GM18519 (cell line): ENCODE results near the gene SELENOH.
A peak's percentile ranks its signal among the peaks of the same experiment; 100 is the strongest.

ENCODE experiments used
- ATAC-seq: cut with Tn5 transposase; IDR thresholded peaks from one replicate; pipeline ENCODE4 v1.9.1; 2021; ENCODE audit warnings: mild to moderate bottlenecking, moderate library complexity; ENCODE audit not compliant: unreplicated experiment, low FRiP score

The SELENOH gene

DNA sequence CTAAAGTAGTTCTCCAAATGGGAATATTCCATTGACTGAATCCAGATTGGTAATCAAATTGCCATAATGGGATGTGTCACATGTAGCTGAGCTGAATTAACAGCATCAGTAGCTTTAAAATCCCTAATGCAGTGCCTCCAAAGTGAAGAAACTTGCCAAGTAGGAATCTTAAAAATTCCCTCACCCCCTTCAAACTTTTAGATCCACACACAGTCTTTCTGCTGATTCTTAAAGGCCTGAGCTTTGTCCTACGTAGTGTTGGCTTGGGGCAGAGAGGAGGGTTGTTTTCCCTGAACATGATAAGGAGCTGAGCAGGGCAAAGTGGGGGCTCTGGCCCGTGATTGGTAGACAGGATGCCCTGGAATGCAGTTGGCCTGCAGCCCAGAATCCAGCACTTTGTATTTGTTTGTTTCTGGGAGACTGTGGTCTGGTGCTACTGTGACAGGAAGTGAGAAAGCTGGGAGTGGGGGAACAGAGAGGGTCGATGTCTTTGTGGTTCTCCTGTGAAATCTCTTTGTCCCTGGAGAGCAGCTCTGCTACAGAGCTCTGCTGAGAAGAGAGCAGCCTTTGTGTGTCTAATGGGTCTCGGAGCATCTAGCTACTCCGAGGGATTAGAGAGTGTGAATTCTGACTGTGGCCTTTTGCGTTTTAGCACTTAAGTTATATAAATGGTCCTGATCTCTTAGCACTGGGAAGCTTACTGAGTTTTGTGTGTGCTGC, 37.2 kb downstream of the SELENOH start:
- no peak for ATAC-seq

DNA sequence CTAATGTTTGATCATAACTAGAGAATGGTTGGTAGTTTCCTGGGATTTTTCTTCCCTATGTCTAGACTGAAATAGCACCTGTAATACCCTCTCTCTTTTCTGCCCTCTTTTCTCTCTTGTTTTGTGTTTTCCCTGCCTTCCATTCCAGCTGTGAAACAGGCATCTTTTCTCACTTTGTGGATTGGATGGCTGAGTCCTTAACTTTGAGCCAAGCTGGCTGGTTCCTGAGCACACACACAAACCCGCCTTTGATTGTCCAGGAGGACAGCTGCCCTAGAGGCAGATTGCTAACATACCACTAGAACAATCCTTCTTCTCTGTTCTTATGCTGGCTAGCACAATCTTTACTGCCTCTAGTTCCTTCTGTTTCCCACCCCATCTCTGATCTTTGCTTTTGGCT, 38.0 kb downstream of the SELENOH start:
- no peak for ATAC-seq

DNA sequence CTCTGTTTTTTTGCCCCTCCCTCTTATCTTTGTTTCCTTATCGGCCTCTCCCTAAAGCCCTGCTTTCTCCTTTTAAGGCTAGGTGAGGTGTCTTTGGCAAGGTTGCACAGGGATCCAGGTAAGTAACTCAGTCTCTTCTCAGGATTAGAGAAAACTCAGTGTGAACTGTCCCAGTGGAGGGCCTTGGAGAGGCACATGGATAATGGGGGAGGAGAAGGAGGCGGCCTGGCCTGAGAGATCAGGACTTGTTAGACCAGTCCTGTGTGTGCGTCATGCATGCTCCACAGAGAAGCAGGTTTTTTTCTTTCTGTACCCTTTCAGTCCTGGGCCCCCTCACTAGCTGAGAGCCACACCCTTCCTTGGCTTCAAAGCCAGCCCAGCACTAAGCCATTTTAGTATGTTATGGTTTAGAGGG, 40.2 kb downstream of the SELENOH start:
- no peak for ATAC-seq

DNA sequence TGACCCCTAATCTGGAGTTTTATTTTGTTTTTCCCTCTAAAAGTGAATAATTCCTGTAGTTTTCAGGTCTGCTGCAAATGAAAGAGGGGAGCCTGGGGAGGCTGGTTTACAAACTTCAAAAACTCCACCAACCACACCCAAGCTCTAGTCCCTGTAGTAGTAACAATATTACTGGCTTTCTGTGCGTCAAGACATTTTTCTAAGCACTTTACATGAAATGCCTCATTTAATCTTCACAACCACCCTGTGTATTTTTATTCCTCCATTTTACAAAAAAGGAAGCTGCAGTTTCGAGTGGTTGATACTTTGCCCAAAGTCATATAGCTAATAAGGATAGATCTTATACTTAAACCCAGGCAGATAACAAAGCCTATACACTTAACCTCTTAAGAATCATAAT, 43.8 kb downstream of the SELENOH start:
- peak; percentile 43 for ATAC-seq

DNA sequence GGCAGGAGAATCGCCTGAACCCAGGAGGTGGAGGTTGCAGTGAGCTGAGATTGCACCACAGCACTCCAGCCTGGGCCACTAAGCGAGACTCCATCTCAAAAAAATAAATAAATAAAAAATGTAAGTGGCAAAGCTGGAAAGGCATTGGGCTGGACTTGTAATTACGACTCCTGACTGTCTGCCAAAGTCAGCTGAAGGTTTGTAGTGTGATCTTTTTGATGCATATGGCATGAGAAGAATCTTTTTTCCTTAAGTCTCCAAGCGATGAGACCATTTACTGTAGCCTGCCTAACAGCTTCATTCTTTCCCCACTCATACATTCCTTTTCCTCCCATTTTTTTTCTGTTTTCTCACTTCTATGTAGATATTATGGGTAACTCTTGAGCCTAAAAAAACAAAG, 45.1 kb downstream of the SELENOH start:
- no peak for ATAC-seq

DNA sequence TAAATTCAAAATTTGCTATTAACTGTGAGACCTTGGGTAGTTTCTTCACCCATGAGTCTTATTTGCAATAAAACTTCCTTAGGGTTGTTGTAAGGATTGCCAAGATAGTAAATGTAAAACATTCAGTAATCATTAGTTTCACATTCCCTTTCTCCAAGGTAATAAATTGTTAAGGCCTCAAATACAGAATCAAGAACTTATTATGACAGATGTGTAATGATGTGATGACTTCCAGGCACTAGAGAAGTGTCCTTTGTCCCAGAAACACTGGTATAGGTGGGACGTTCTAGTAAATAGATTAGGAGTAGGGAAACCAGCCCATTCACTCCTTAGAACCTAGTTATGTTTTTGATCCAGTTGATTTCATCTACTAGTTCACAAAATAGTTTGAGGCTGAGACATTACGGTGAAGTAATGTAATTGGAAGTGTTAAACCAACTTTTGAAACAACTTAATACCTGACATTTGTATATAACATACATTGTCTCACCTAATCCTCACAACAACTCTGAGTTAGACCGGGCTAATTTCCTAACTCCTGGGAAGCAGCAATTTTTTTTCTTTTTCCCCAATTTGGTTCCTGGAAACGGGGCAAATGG, 45.8 kb downstream of the SELENOH start:
- ATAC-seq: no peak

DNA sequence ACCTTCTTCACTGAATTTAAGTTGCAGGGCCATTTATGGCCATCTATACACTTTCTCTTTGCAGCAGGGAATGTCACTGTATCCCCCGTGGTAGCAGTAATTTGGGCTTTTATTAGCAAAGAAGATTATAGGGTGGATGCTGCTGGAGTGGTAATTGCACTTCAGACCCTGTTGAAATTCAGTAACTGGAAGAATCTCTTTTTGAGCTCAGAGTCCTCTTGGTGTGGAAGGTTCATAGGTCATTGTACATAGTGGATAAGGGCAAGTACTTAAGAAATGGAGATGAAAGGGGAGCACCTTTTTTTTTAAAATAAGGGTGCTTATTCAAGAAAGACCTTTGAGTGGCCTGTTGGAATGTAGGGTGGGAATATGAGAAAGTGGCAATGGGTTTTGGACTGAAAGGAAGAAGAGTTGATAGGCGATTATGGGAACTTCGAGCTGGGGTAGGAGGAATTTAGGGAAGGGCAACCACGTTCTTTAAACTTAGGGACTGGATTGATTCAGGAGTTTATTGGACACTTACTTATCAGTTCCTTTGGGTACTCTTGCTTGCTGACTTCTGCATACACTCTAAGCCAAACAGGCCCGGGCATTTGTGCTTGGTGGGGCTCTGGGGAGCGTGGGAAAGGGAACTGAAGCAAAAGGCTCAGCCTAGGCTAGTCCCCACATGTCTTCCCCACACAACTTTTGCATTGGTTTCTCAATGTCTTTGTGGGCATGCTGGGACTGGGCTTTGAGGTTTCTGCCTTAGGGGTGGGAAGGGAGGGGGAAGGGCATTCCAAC, 46.8 kb downstream of the SELENOH start:
- no peak for ATAC-seq

DNA sequence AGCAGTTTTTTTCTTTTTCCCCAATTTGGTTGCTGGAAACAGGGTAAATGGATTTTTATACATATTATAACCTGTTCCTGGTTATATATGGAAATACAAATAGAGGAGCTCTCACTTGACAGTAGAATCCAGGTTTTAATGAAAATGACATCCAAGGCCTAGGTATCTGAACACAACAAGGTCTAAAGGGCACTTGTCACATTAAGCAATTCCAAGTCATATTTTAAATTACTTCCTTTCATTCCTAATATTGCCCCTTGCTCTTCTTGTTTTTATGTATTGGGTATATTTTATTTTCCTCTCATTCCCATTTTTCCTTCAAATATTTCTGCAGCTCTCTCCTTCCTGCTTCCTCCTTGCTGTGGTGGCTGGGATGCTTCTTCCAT, 47.4 kb downstream of the SELENOH start:
- no peak for ATAC-seq

GRCh38 chr11:57791321-57792059, 50.2 kb downstream of the SELENOH start:
- no peak for ATAC-seq

DNA sequence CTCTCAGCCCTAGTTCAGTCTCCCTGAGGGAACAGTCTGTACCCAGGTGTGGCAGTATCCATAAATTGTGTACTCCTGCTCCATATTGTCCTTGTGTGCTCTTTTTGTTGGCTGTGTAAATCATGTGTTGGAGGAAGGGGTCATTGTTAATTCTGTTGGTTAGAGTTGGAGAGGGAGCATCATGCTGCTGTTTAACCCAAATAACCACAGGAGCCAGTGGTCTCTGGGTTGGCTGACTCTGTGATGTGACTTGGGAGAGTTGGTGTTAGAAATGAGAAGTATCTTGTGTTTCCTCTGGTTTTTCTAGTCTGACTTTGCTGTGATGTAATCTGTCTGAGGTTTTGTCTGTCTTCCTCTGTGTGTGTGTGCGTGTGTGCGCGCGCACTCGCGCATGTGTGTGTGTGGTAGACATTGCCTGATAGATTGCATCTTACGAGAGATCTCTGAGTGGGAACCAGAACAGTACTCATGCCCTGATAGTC, 50.8 kb downstream of the SELENOH start:
- peak; percentile 93 for ATAC-seq

DNA sequence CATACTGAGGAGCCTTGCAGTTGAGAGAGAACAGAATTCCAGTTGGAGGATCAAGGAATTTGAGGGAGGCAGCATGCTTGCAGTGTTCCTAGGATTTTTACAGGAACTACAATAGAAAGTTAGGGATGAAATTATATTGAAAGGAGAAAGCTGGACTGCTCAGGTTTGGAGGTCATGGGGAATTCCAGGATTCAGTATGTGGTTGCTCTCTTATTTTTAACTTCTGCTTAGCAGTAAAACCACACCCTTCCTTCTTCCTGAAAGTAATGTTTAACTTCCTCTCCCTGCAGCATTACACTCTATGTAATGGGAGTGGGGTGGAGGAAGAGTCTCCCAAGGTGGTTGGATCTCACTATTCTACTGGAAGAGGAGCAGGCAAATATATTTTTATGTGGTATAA, 51.6 kb downstream of the SELENOH start:
- ATAC-seq: no peak
